Measurements from ENCODE around the gene IGFBPL1. TPM values are rescaled to one million over a fixed set of nuclear protein-coding genes. Genes with fewer than 3 reads are reported as not detected.
"Not testable (repeated sequence)": the region's sequence is repeated elsewhere in the genome, so short reads cannot be mapped to it uniquely, and the experiment has no call there.

IGFBPL1 gene
- 0.79 TPM for total RNA-seq

GRCh38 chr9:38423973-38424843, at the start of gene IGFBPL1:
Gene IGFBPL1, minus strand, starts transcription at chr9:38424454. Its CDS starts 30 bp downstream, at chr9:38424424.
- no peak for DNase-seq

GRCh38 chr9:38472583-38473249, 48.5 kb upstream of the IGFBPL1 start:
- not testable (repeated sequence) for DNase-seq

GRCh38 chr9:38467404-38467803, 43.1 kb upstream of the IGFBPL1 start:
- no peak for DNase-seq

- DNase-seq, result no peak
These were observed 29.6 kb upstream of the IGFBPL1 start for GRCh38 chr9:38453835-38454234.

GRCh38 chr9:38451162-38451561, 26.9 kb upstream of the IGFBPL1 start:
- no peak for DNase-seq

GRCh38 chr9:38447703-38448102, 23.4 kb upstream of the IGFBPL1 start:
- DNase-seq, result no peak

- no peak for DNase-seq
These were observed 21.1 kb upstream of the IGFBPL1 start for GRCh38 chr9:38445154-38446043.

GRCh38 chr9:38443597-38443996, 19.3 kb upstream of the IGFBPL1 start:
- no peak for DNase-seq

GRCh38 chr9:38443181-38443580, 18.9 kb upstream of the IGFBPL1 start:
- DNase-seq, result no peak

GRCh38 chr9:38442473-38443096, 18.3 kb upstream of the IGFBPL1 start:
- no peak for DNase-seq

- no peak for DNase-seq
These were observed 17.3 kb upstream of the IGFBPL1 start for GRCh38 chr9:38441347-38442085.

- DNase-seq, result no peak
These were observed 16.3 kb upstream of the IGFBPL1 start for GRCh38 chr9:38440516-38440915.

GRCh38 chr9:38439916-38440301, 15.7 kb upstream of the IGFBPL1 start:
- DNase-seq, result no peak

- DNase-seq, result no peak
These were observed 15.1 kb upstream of the IGFBPL1 start for GRCh38 chr9:38439291-38439915.

- no peak for DNase-seq
These were observed 13.1 kb upstream of the IGFBPL1 start for GRCh38 chr9:38437193-38437823.

- no peak for DNase-seq
These were observed 12.5 kb upstream of the IGFBPL1 start for GRCh38 chr9:38436708-38437107.

- no peak for DNase-seq
These were observed 11.3 kb upstream of the IGFBPL1 start for GRCh38 chr9:38435521-38435920.

GRCh38 chr9:38434853-38435252, 10.6 kb upstream of the IGFBPL1 start:
- no peak for DNase-seq

- no peak for DNase-seq
These were observed 10.1 kb upstream of the IGFBPL1 start for GRCh38 chr9:38434365-38434764.

- DNase-seq, result no peak
These were observed 8.8 kb upstream of the IGFBPL1 start for GRCh38 chr9:38432922-38433510.
